ENCODE data around the gene MTCP1.

- TF ChIP-seq CTCF (IDR thresholded peaks at IDR 0.05 in 2 of 3, conservative IDR thresholded peaks at IDR 0.05 in 1 of 3; ENCODE audit: control insufficient read depth in 2 of 3, extremely low read depth in 1 of 3, insufficient read depth in 1 of 3, low read depth in 3 of 3, low read length in 3 of 3) (no peak), CBX5 (IDR thresholded peaks at IDR 0.05; ENCODE audit: low read depth) (no peak), ZNF384 (IDR thresholded peaks at IDR 0.05; ENCODE audit: borderline replicate concordance, low read depth, low read length) (no peak), EGR1 (IDR thresholded peaks at IDR 0.05; ENCODE audit: borderline replicate concordance in 1 of 2, low read depth in 2 of 2, low read length in 2 of 2) (no peak), POLR2A (IDR thresholded peaks at IDR 0.05; ENCODE audit: low read depth, low read length) (no peak), TAF1 (IDR thresholded peaks at IDR 0.05; ENCODE audit: borderline replicate concordance, low read depth, low read length) (no peak), POLR2AphosphoS5 (IDR thresholded peaks at IDR 0.05; ENCODE audit: low read length) (no peak), YBX1 (IDR thresholded peaks at IDR 0.05) (no peak), MAX (IDR thresholded peaks at IDR 0.05; ENCODE audit: low read depth, low read length) (no peak), ESRRA (IDR thresholded peaks at IDR 0.05; ENCODE audit: low read length) (no peak), BHLHE40 (IDR thresholded peaks at IDR 0.05; ENCODE audit: borderline replicate concordance in 1 of 2, low read depth in 2 of 2, low read length in 1 of 2) (no peak), RBBP5 (conservative IDR thresholded peaks at IDR 0.05) (no peak), RAD21 (IDR thresholded peaks at IDR 0.05; ENCODE audit: insufficient read depth, low read depth, low read length) (no peak), BRCA1 (IDR thresholded peaks at IDR 0.05; ENCODE audit: low read depth, low read length) (no peak)
Observed at GRCh38 chrX:155070038-155070437, 898 bp downstream of the MTCP1 start.

Measured in GM12878 (cell line).